Subcutaneous adipose tissue (tissue), 4 donors: Measurements from ENCODE around the gene XCR1. TPM values are rescaled to one million over a fixed set of nuclear protein-coding genes. Genes with fewer than 3 reads are reported as not detected.

Source experiments
- total RNA-seq, 4 donors: library from RNA; depleted of rRNA; stranded (reverse); fragments of >200 nt; gene quantifications; one replicate each; pipeline ENCODE4 v1.1.0, GENCODE V29; 2016
- TF ChIP-seq, protein P1 (sequence below): fragments of 450-650 bp; IDR thresholded peaks from one replicate; pipeline ENCODE4 v1.5.1; 2016; ENCODE audit warnings: low read depth, mild to moderate bottlenecking, control low read depth, antibody characterized with exemption, moderate library complexity

XCR1 gene
- total RNA-seq, 4 donors from 2014 or later: not detected

DNA sequence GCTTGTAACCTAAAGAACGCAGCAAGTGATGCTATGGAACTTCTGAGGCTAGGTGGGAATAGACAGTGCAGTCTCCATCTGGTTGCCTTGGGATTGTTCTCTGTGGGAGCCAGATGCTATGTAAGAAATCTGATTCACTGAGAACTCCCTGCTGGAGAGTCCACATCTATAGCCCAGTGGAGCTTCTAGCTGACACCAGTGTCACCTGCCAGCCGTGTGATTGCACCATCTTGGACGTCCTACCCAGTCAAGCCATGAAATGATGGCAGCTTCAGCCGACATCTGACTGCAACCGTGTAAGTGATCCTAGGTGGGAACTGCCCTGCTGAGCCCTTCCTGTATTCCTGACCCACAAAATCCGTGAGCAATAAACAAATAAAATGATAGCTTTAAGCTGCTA is 19.2 kb downstream of the XCR1 start:
- TF ChIP-seq, protein P1, sequence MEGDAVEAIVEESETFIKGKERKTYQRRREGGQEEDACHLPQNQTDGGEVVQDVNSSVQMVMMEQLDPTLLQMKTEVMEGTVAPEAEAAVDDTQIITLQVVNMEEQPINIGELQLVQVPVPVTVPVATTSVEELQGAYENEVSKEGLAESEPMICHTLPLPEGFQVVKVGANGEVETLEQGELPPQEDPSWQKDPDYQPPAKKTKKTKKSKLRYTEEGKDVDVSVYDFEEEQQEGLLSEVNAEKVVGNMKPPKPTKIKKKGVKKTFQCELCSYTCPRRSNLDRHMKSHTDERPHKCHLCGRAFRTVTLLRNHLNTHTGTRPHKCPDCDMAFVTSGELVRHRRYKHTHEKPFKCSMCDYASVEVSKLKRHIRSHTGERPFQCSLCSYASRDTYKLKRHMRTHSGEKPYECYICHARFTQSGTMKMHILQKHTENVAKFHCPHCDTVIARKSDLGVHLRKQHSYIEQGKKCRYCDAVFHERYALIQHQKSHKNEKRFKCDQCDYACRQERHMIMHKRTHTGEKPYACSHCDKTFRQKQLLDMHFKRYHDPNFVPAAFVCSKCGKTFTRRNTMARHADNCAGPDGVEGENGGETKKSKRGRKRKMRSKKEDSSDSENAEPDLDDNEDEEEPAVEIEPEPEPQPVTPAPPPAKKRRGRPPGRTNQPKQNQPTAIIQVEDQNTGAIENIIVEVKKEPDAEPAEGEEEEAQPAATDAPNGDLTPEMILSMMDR: no peak

GRCh38 chr3:46007280-46007679 is 20.0 kb downstream of the XCR1 start:
- TF ChIP-seq, protein P1: no peak

GRCh38 chr3:46006238-46007032 is 20.8 kb downstream of the XCR1 start:
- TF ChIP-seq, protein P1: no peak

- TF ChIP-seq, protein P1: no peak
Observed at GRCh38 chr3:46001178-46001577, 26.1 kb downstream of the XCR1 start.

DNA sequence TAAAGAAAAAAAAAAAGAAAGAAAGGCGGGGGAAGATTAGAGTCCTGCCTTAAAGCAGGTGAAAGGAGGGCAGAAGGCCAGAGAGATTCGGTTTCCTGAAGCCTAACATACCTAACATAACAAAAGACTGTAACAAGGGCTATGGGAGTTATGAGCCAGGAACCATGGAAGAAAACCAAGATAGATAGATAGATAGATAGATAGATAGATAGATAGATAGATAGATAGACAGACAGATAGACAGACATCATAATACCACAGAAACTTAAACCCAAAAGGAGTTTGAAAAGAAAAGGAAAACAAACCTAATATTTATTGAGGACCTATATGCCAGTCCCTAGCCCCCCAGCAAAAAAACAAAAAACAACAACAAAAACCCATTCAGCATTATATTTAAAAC is 29.3 kb downstream of the XCR1 start:
- TF ChIP-seq, protein P1: no peak

DNA sequence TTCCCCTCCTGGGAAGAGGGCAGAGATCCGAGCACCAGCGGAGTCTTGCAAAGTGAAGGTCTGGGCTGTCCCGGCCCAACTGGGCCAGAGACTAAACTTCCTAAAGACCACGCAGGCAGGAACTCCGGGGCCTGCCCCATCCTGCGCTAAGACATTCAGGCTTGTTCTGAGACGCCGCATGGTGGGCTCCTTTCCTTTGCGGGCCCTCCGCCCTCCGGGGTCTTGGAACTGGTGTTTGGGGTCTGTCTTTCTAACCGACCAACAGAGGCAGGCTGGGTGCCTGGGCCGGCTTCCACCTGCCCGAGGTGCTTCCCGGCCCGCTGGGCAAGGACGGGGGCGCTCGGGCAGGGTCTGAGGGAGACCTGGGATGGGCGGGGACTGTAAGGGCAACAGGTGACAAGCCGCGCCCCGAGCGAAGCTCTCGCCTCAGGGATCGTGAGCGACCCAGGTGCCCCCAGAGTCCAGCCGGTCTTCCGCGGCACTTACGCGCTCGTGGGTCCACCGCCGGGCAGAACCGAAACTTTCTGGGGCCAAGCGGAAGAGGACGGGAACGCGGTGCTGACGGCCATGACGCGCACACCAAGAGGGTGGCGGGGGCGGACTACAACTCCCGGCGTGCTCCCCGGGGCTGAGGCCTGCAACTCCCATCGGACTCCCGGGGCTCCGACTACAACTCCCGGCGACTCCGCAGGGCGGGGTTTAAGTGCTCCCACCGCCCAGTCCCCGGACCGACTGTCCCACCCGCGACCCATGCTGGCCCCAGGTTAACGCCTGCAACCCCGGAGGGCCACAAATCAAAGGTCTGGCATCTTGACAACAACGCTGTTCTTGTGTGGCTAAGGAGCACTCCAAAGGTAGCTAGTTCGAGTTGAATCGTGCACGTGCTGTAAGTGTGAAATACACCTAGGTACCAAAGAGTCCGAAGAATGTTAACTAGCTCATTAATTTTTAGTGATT is 31.8 kb downstream of the XCR1 start, which contains the start of gene FYCO1:
TSS of gene FYCO1 (minus strand) at position 589 of the 957 bp plus-strand sequence. CDS start 10,914 bp downstream, outside the sequence.
- TF ChIP-seq, protein P1: no peak
